Ectodermal cell (in vitro differentiated cells): ENCODE measurements around the gene SLC25A31. TPM values are rescaled to one million over a fixed set of nuclear protein-coding genes. Genes with fewer than 3 reads are reported as not detected.

Experiments
- H3K27ac ChIP-seq: 2 replicates; pipeline ENCODE4 v1.7.0; 2013; ENCODE audit warnings: mild to moderate bottlenecking, low read depth, low read length; ENCODE audit not compliant: insufficient read depth, poor library complexity, severe bottlenecking
- H3K27me3 ChIP-seq: 2 replicates; pipeline ENCODE4 v1.7.0; 2013; ENCODE audit warnings: mild to moderate bottlenecking, low read length; ENCODE audit not compliant: insufficient read depth, control insufficient read depth, poor library complexity, severe bottlenecking
- H3K36me3 ChIP-seq: one replicate; pipeline ENCODE4 v1.7.0; 2013; ENCODE audit warnings: low read length; ENCODE audit not compliant: control insufficient read depth, insufficient read depth
- H3K4me1 ChIP-seq: one replicate; pipeline ENCODE4 v1.7.0; 2013; ENCODE audit warnings: low read length; ENCODE audit not compliant: control insufficient read depth, insufficient read depth
- H3K4me3 ChIP-seq: 2 replicates; pipeline ENCODE4 v1.7.0; 2013; ENCODE audit warnings: low read depth, low read length, control low read depth; ENCODE audit not compliant: insufficient read depth
- H3K9me3 ChIP-seq: 2 replicates; pipeline ENCODE4 v1.7.0; 2013; ENCODE audit warnings: mild to moderate bottlenecking, low read length, moderate library complexity; ENCODE audit not compliant: control insufficient read depth
- WGBS, 2 experiments: methylation state at CpG; one replicate each; pipeline ENCODE4 v1.1.7; 2013; ENCODE audit warnings: missing lambda C conversion rate in 2 of 2; 5-methylcytosine and 5-hydroxymethylcytosine counted together
- polyA plus RNA-seq, 4 experiments: library from polyadenylated mRNA; stranded (reverse); fragments of 50-300 nt; gene quantifications; one replicate each; pipeline ENCODE4 v1.2.3, GENCODE V29; 2013

Gene SLC25A31
- not detected for polyA plus RNA-seq (2013, experiment 1 of 4)
- polyA plus RNA-seq (2013, experiment 2 of 4) = not detected
- polyA plus RNA-seq (2013, experiment 3 of 4) = not detected
- polyA plus RNA-seq (2013, experiment 4 of 4) = not detected

DNA sequence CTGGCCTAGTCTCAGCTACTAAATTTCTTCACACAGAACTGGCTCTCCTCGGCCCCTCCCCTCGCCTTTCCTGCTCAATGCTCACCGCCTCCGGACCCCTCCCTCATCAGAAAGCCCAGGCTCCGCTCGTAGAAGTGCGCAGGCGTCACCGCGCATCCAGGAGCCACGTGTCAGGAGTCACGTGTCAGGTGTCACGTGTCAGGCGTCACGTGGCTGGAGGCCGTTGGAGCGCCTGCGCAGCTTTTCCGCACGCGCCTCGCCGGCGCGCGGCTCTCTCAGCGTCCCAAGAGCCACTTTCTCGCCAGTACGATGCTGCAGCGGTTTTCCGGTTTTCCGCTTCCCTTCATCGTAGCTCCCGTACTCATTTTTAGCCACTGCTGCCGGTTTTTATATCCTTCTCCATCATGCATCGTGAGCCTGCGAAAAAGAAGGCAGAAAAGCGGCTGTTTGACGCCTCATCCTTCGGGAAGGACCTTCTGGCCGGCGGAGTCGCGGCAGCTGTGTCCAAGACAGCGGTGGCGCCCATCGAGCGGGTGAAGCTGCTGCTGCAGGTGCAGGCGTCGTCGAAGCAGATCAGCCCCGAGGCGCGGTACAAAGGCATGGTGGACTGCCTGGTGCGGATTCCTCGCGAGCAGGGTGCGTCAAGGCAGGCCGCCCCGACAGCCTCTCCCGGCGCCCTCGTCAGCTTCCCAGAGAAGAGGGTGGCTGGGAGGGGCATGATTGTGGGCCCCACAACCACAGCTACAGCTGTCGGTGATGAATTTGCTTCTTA is at the start of gene SLC25A31:
Gene SLC25A31, plus strand, starts transcription at position 259 of the 772 bp plus-strand sequence. Its CDS starts 146 bp downstream, at position 405.
- H3K27ac ChIP-seq = no peak within 1 kb of the TSS
- no peaks in the 10 kb centered on the region for H3K27me3 ChIP-seq
- WGBS, 2 experiments = 95 to 96% methylated on average over 64 of the region's 64 CpGs
- H3K36me3 ChIP-seq = no peaks in the 10 kb centered on the region
- no peaks in the 10 kb centered on the region for H3K4me1 ChIP-seq
- no peak within 1 kb of the TSS for H3K4me3 ChIP-seq
- no peaks in the 10 kb centered on the region for H3K9me3 ChIP-seq

DNA sequence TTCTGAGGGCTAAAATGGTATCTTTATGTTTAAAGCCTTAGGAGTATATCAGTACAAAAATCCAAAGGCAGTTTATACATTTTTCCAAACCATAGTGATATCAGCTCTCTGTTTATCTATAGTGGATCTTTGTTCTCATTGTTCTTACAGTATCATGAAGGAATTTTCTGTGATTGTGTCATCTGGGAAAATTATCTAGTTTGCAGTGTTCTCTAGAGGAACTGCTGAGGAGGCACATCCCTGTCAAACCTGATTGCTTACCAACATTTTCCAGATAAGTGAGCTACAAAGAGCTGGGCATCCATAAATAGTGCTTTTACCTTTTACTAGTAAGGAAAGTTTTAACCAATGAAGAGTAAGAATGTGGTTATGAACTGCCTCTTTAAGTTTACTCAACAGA is 44.9 kb upstream of the SLC25A31 start:
- Histone ChIP-seq H3K4me1 (no peaks in the 10 kb centered on the region), H3K36me3 (no peaks in the 10 kb centered on the region), H3K4me3 (no peak overlapping the region), H3K27ac (no peak overlapping the region), H3K9me3 (no peaks in the 10 kb centered on the region), H3K27me3 (no peaks in the 10 kb centered on the region)

DNA sequence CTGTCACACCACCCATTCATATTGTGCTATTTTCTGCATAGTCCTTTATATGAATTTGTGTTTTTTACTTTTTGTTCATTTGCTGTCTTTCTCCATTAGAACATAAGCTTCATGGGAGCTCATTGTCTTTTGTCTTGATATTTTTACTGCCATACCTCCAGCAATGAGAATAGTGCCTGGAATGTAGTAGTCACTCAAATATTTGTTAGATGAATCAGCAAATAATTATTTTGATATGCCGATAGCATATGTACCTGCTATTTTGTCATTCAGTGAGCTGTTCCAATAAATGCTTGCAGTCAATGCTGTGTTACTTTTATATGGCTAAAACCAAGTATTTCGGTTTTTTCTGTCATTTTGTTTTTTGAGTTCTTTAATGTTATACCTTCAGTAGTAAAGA is 43.5 kb upstream of the SLC25A31 start:
- Histone ChIP-seq H3K4me3 (no peak overlapping the region), H3K4me1 (no peaks in the 10 kb centered on the region), H3K27me3 (no peaks in the 10 kb centered on the region), H3K9me3 (no peaks in the 10 kb centered on the region), H3K36me3 (no peaks in the 10 kb centered on the region), H3K27ac (no peak overlapping the region)
- 93 to 95% methylated on average over 1 to 2 of the region's 2 CpGs for WGBS, 2 experiments

DNA sequence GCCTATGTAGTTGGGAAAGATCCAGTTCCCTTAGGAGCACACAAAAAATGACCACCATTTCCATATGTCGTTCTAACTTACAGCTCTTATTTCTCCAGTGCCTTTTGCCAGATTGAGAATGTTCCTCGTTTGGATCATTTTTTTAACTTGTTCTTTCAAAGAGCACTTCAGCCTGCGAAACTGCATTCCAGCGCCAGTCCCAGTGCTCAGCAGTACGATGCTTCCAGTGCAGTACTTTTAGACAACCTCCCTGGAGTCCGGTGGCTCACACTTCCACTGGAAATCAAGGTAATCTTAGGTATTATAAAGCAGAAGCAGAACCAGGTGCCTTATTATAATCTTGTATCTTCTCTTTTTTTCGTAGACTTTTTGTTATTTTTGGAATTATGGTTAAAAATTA is 42.6 kb upstream of the SLC25A31 start:
- WGBS, 2 experiments = 92 to 94% methylated on average over 6 to 7 of the region's 7 CpGs
- no peaks in the 10 kb centered on the region for H3K36me3 ChIP-seq
- no peak overlapping the region for H3K27ac ChIP-seq

DNA sequence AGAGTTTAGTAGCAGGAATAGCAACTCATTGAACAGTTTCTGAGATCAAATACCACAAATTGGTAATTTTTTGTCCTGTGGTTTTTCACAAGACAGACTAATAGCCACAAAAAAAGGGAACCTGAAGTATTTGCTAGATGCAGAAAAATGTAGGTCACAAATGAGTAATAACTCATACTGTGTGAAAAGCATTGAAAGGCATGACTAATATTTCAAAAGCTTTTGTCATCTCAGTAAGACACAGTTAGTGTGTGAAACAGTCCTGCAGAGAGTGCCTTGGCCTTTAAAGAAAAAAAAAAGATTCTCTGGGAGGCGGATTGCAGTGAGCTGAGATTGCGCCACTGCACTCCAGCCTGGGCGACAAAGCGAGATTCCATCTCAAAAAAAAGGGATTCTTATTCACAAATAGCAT is 31.4 kb upstream of the SLC25A31 start:
- Histone ChIP-seq H3K4me1 (no peaks in the 10 kb centered on the region), H3K27ac (no peak overlapping the region), H3K4me3 (no peak overlapping the region), H3K27me3 (no peaks in the 10 kb centered on the region), H3K9me3 (peaks cover 3% of the 10 kb centered on the region), H3K36me3 (no peaks in the 10 kb centered on the region)
- 90 to 95% methylated on average over 4 of the region's 4 CpGs for WGBS, 2 experiments

More for the DNA sequence above, 42.6 kb upstream of the SLC25A31 start:
- no peaks in the 10 kb centered on the region for H3K27me3 ChIP-seq
- no peaks in the 10 kb centered on the region for H3K9me3 ChIP-seq
- no peaks in the 10 kb centered on the region for H3K4me1 ChIP-seq
- no peak overlapping the region for H3K4me3 ChIP-seq

DNA sequence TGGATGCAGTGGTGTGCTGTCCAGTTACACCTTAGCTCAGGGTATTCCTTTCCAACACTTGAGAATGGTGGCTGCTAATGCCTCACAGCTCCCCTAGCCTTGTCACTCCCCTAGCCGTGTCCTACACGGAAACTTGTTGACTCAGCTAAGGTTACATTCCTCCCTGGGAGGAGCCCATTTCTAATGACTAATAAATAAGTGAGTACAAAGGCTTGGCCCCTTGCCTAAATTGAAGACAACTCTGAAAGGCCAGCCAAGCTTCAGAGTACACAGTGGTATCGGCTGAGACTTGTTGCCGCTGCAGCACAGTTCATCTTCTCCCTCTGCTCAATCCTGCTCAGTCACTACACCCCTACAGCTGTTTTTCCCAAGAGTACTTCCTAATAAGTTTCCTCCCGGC is 21.2 kb upstream of the SLC25A31 start:
- Histone ChIP-seq H3K27me3 (no peaks in the 10 kb centered on the region), H3K4me3 (no peak overlapping the region), H3K9me3 (no peaks in the 10 kb centered on the region), H3K4me1 (no peaks in the 10 kb centered on the region), H3K27ac (no peak overlapping the region), H3K36me3 (peaks cover 10% of the 10 kb centered on the region)
- 77 to 85% methylated on average over 5 of the region's 5 CpGs for WGBS, 2 experiments

DNA sequence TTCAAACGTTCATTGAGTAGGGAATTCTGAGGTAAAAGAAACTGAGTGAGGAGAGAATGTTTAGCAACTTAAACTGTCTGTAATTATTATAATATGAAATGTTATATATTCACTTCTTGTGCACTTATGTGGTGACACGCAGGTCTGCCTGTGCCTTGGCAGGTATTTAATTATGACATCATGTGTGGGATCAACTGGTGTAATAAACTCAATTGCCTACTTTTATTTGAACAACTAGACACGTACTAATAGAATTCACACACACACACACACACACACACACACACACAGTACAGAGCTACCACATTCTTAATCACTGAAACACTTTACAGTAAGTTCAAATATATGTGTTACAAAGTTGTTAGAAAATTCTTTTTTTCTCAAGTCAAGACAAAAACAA is 20.7 kb upstream of the SLC25A31 start:
- 83 to 100% methylated on average over 1 to 2 of the region's 3 CpGs for WGBS, 2 experiments
- Histone ChIP-seq H3K27me3 (no peaks in the 10 kb centered on the region), H3K27ac (no peak overlapping the region), H3K4me1 (no peaks in the 10 kb centered on the region), H3K4me3 (no peak overlapping the region), H3K9me3 (no peaks in the 10 kb centered on the region), H3K36me3 (peaks cover 10% of the 10 kb centered on the region)

DNA sequence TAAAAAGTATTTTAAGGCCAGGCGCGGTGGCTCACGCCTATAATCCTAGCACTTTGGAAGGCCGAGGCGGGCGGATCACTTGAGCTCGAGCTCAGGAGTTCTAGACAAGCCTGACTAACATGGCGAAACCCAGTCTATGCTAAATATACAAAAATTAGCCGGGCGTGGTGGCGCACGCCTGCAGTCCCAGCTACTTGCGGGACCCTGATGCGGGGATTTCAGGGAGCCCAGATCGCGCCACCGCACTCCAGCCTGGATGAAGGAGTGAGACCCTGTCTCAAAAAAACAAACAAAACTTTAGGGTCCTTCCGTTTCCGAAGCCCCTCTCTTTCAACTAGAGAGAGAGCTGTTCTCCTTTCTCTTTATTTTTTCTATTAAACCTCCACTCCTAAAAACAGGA is 1.2 kb downstream of the SLC25A31 start:
- Histone ChIP-seq H3K27ac (no peak overlapping the region), H3K27me3 (no peaks in the 10 kb centered on the region), H3K4me3 (no peak overlapping the region), H3K36me3 (no peaks in the 10 kb centered on the region), H3K4me1 (no peaks in the 10 kb centered on the region), H3K9me3 (no peaks in the 10 kb centered on the region)
- 92 to 95% methylated on average over 19 of the region's 19 CpGs for WGBS, 2 experiments

DNA sequence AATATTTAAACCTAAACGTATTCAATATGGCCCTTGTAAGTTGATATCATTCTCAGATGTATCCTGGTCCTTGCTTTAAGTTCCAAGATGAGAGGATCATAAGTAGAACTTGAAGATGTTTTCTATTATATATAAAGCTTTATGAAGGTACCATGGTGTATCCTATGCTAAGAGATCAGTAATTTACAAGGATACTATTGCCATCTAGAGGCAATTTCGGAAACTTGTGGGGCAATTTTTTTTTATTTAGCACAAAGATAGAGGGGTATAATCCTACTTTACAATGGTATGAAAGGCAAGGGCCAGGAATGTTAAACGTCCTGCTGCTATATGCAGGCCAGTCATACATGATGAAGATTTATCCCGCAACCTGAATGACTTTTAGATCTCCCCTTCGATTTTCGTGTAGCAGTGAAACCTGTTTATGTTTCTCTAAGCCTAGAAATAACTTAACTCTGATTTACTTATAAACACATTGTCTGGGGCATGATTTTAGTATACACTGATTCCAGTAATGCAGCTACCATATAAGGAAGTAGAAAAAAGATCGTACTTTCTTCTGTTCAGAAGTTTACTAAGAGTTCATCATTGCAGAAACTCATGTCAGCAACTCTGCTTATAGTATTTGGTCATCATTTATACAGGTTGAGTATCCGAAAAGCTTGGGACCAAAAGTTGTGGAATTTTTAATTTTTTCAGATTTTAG is 2.6 kb downstream of the SLC25A31 start:
- Histone ChIP-seq H3K4me3 (no peak overlapping the region), H3K4me1 (no peaks in the 10 kb centered on the region), H3K27me3 (no peaks in the 10 kb centered on the region), H3K9me3 (no peaks in the 10 kb centered on the region), H3K36me3 (no peaks in the 10 kb centered on the region), H3K27ac (no peak overlapping the region)
- 33 to 42% methylated on average over 4 to 7 of the region's 8 CpGs for WGBS, 2 experiments

DNA sequence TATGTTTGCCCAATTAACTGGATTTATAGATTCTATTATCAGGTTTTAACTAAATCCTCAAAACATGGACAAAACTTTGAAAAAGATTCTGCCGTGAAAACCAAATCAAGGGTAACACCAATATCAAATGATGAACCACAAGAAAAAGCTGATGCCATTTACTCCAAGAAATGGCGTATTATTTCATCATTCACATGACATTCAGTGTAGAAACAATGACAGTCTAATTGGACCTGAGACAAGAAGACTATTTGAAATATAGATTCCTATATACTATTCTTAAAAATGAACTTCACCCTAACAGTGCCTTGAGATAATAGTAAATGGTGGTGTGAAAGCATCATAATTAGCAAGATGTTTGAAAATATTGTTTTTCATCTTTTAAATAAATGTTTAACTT is 4.8 kb downstream of the SLC25A31 start:
- Histone ChIP-seq H3K4me3 (no peak overlapping the region), H3K36me3 (no peaks in the 10 kb centered on the region), H3K9me3 (no peaks in the 10 kb centered on the region), H3K4me1 (no peaks in the 10 kb centered on the region), H3K27me3 (no peaks in the 10 kb centered on the region), H3K27ac (no peak overlapping the region)
- WGBS, 2 experiments = 88 to 98% methylated on average over 2 of the region's 2 CpGs
